Measurements from ENCODE around the gene TACR3. TPM values are rescaled to one million over a fixed set of nuclear protein-coding genes. Genes with fewer than 3 reads are reported as not detected.
A peak's percentile ranks its signal among the peaks of the same experiment; 100 is the strongest.
"Not testable (repeated sequence)": the region's sequence is repeated elsewhere in the genome, so short reads cannot be mapped to it uniquely, and the experiment has no call there.

Gene TACR3
- total RNA-seq, 1 experiment from 2014 or later: 2.7 TPM

- H3K27ac Mint-ChIP-seq: no peak overlapping the region
- no peaks in the 10 kb centered on the region for H3K27me3 Mint-ChIP-seq (ENCODE audit: low read depth)
- peak; percentile 30; the same call in 1 of the 2 replicates for ATAC-seq
- no peak overlapping the region for H3K4me3 Mint-ChIP-seq
- DNase-seq (ENCODE audit: low spot score): no peak
- no peak for TF ChIP-seq TCF7 (CRISPR knock-in tag; IDR thresholded peaks at IDR 0.05; ENCODE audit: low read depth)
- no peak for TF ChIP-seq GTF2I (CRISPR knock-in tag; conservative IDR thresholded peaks at IDR 0.05)
- no peak for TF ChIP-seq ZBTB43 (CRISPR knock-in tag; IDR thresholded peaks at IDR 0.05)
- no peak for TF ChIP-seq AFF4 (CRISPR knock-in tag; IDR thresholded peaks at IDR 0.05; ENCODE audit: borderline replicate concordance)
- TF ChIP-seq ARID4B (CRISPR knock-in tag; IDR thresholded peaks at IDR 0.05; ENCODE audit: borderline replicate concordance): no peak
- no peak for TF ChIP-seq PRDM15 (CRISPR knock-in tag; IDR thresholded peaks at IDR 0.05)
- no peak for TF ChIP-seq MYBL2 (CRISPR knock-in tag; IDR thresholded peaks at IDR 0.05)
- TF ChIP-seq ZNF121 (CRISPR knock-in tag; IDR thresholded peaks at IDR 0.05): no peak
- no peak for TF ChIP-seq E2F4 (CRISPR knock-in tag; IDR thresholded peaks at IDR 0.05; ENCODE audit: borderline replicate concordance, low read depth)
- TF ChIP-seq FOXP1 (CRISPR knock-in tag; IDR thresholded peaks at IDR 0.05; ENCODE audit: borderline replicate concordance): no peak
- no peaks in the 10 kb centered on the region for H3K4me1 Mint-ChIP-seq
- ChIA-PET POLR2A (no interaction called here), CTCF (no interaction called here)
- H3K36me3 Mint-ChIP-seq: no peaks in the 10 kb centered on the region
- H3K9me3 Mint-ChIP-seq: peaks cover 6% of the 10 kb centered on the region; the same call in 1 of the 2 replicates
These were observed 152.2 kb downstream of the TACR3 start for GRCh38 chr4:103567591-103567990.

- Mint-ChIP-seq H3K36me3 (peaks cover 22% of the 10 kb centered on the region), H3K9me3 (peaks cover 29% of the 10 kb centered on the region)
- H3K4me3 Mint-ChIP-seq; H3K27ac Mint-ChIP-seq; DNase-seq (ENCODE audit: low spot score); H3K4me1 Mint-ChIP-seq; CTCF ChIA-PET; H3K27me3 Mint-ChIP-seq (ENCODE audit: low read depth); ATAC-seq; POLR2A ChIA-PET: not testable (repeated sequence)
These were observed 160.6 kb downstream of the TACR3 start for GRCh38 chr4:103559178-103559577.

All from WTC11 (cell line).